Choroid plexus epithelial cell (primary cell): ENCODE measurements around the gene OBSCN.

Source experiments
- DNase-seq: peaks from one replicate; pipeline ENCODE4 v3.0.0-alpha.2; 2010; ENCODE audit warnings: low read depth
- H3K4me3 ChIP-seq: 2 replicates; pipeline ENCODE4 v1.5.1; 2011; ENCODE audit warnings: low read depth, mild to moderate bottlenecking, control low read depth, low read length, moderate library complexity
- CTCF ChIP-seq: conservative IDR thresholded peaks from 2 replicates; pipeline ENCODE4 v1.5.1; 2011; ENCODE audit warnings: low read depth, mild to moderate bottlenecking, control low read depth, inconsistent platforms, low read length, moderate library complexity

OBSCN gene

GRCh38 chr1:228316589-228317387 is 108.9 kb downstream of the OBSCN start:
- no peak for DNase-seq
- no peak for TF ChIP-seq CTCF
- no peak overlapping the region for H3K4me3 ChIP-seq

GRCh38 chr1:228317411-228317828 is 109.6 kb downstream of the OBSCN start:
- TF ChIP-seq CTCF = no peak
- no peak for DNase-seq
- no peak overlapping the region for H3K4me3 ChIP-seq

DNA sequence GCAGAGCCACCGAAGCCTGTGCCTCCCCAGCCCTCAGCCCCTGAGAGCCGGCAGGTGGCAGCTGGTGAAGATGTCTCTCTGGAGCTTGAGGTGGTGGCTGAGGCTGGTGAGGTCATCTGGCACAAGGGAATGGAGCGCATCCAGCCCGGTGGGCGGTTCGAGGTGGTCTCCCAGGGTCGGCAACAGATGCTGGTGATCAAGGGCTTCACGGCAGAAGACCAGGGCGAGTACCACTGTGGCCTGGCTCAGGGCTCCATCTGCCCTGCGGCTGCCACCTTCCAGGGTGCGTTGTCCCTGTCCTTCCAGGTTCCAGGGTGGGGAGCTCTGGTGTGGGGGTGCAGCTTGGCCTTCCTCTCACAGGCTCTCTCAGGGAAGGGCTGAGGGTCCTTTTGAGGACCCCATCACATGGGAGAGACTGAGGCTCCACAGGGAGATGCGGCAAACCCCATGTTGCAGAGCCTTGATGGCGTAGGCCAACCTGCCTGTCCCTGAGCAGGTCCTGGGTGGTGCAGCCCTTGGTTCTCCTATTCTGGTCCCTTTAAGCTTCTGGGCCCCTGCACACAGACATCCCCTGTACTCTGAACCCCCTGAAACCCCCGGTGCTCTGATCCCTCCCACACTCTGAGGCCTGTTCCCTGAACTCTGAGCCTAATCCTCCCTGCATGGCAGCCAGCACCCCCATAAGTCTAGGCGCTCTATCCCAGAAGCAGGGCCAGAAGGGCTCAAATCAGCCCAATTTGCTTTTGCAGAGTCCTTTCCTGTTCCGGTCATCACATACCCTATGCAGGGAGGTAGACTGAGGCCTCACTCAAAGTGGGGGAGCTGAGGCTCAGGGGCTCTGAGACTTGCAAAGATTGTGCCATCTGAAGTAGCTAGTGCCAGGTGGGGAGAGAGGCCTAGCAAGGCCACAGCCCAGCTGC is 110.3 kb downstream of the OBSCN start:
- no peak for DNase-seq
- no peak for TF ChIP-seq CTCF
- no peak overlapping the region for H3K4me3 ChIP-seq

DNA sequence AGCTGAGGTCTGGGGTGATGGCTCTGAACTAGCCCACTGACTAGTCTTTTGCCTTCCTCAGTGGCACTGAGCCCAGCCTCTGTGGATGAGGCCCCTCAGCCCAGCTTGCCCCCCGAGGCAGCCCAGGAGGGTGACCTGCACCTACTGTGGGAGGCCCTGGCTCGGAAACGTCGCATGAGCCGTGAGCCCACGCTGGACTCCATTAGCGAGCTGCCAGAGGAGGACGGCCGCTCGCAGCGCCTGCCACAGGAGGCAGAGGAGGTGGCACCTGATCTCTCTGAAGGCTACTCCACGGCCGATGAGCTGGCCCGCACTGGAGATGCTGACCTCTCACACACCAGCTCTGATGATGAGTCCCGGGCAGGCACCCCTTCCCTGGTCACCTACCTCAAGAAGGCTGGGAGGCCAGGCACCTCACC is 111.0 kb downstream of the OBSCN start:
- no peak for TF ChIP-seq CTCF
- no peak for DNase-seq
- H3K4me3 ChIP-seq = no peak overlapping the region

GRCh38 chr1:228319352-228320088 is 111.7 kb downstream of the OBSCN start:
- no peak for TF ChIP-seq CTCF
- H3K4me3 ChIP-seq = no peak overlapping the region
- DNase-seq = no peak

DNA sequence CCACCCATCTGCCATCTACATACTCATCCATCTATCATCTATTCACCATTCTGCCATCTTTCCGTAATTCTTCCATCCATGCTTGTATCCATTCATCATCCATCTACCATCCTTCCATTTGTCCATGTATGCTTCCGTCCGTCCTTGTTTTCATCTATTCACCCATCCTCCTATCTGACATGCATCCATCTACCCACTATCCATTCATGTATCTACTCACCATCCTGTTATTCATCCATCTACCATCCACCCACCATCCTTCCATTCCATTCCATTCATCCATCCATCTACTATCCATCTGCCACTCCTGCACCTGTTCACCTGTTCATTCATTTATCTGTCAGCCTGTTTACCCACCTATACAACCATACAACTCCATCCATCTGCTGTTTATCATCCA is 112.5 kb downstream of the OBSCN start:
- no peak overlapping the region for H3K4me3 ChIP-seq
- no peak for TF ChIP-seq CTCF
- no peak for DNase-seq
